Activated naive CD8-positive, alpha-beta T cell treated with anti-CD3 and anti-CD28 coated beads for 36 hours (primary cell): ENCODE results near the gene EME2. TPM values are rescaled to one million over a fixed set of nuclear protein-coding genes. Genes with fewer than 3 reads are reported as not detected.

Experiments
- DNase-seq: peaks from one replicate; pipeline ENCODE4 v3.0.0; 2021
- H3K27ac Mint-ChIP-seq: one replicate; pipeline ENCODE4 v1.8.0; 2022; ENCODE audit warnings: mild to moderate bottlenecking, moderate library complexity, mixed read lengths
- H3K27me3 Mint-ChIP-seq: one replicate; pipeline ENCODE4 v1.8.0; 2022; ENCODE audit warnings: mild to moderate bottlenecking, mixed read lengths
- H3K36me3 Mint-ChIP-seq: one replicate; pipeline ENCODE4 v1.8.0; 2021; ENCODE audit warnings: mild to moderate bottlenecking, mixed read lengths
- H3K4me1 Mint-ChIP-seq: one replicate; pipeline ENCODE4 v1.8.0; 2021; ENCODE audit warnings: mixed read lengths
- H3K4me3 Mint-ChIP-seq: one replicate; pipeline ENCODE4 v1.8.0; 2022; ENCODE audit warnings: mild to moderate bottlenecking, moderate library complexity, mixed read lengths
- H3K9me3 Mint-ChIP-seq: one replicate; pipeline ENCODE4 v1.8.0; 2022; ENCODE audit warnings: mixed read lengths
- total RNA-seq, 2 experiments: library from RNA; stranded (reverse); gene quantifications; one replicate each; pipeline ENCODE4 v1.2.3, GENCODE V29; 2021

The EME2 gene
- total RNA-seq, 2 experiments from 2014 or later, result 17.2 to 20.1 TPM

DNA sequence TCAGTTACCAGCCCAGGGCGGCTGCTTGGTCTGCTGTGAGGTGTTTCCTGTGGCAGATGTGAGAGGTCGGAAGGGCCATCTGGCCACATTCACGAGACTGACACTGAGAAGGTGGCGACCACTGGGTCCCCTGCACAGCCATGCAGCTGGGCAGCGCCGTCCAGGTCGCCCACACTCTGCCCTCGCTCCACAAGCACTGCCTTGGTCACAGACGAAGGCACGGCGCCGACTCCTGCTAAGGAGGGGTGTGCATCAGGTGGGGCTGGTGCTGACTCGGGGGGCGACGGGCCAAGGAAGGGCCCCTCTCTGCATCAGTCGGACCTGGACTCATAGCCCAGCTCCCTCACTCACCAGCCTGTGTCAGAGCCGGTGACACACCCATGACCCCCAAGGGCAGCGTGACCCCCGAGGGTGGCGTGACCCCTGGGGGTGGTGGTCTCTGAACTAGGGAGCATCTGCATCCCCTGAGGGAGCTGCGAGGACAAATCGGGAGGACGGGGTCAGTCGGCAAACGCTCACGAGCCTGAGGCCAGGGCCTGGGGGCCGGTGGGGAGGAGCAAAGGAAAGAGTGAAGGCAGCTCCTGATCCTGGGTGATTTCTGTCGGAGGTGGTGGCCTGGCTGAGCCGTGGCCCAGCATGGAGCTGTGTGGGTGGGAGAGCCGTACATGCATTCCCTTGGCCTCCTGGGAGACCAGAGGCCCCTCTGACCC lies 31.7 kb upstream of the EME2 start:
- Mint-ChIP-seq H3K27me3 (no peaks in the 10 kb centered on the region), H3K27ac (no peak overlapping the region), H3K36me3 (peaks cover 1% of the 10 kb centered on the region), H3K4me1 (no peaks in the 10 kb centered on the region), H3K4me3 (no peak overlapping the region), H3K9me3 (no peaks in the 10 kb centered on the region)
- DNase-seq, result no peak

DNA sequence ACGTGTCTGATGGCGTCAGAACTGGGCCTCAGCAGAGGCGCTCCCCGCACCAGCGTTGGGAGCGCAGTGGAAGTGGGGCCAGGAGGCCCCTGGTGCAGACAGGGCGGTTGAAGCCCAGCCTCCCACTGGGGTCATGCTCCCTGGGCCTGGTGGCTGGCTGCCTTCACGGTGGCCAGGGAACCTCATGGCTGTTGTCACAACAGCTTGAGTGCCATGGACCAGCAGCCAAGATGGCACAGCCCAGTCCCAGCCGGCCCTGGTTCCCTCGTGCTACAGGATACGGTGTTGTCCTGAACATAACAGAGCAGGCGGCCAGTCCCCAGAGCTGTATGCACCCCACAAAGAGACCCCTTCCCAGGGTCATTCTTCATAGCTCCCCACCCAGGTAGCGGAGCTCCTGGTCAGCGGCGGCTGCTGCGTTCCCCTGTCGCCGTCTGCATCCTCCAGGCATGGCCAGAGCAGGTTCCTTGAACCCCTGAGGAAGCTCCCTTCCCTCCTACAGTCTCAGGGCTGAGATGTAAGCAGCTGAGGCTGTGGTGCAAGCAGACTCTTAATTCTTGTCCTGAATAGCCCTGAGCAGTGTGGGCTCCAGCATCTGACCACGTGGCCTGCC lies 31.0 kb upstream of the EME2 start:
- peaks cover 1% of the 10 kb centered on the region for H3K36me3 Mint-ChIP-seq
- DNase-seq, result no peak
- H3K4me3 Mint-ChIP-seq, result no peak overlapping the region
- no peaks in the 10 kb centered on the region for H3K9me3 Mint-ChIP-seq
- H3K27ac Mint-ChIP-seq, result no peak overlapping the region
- no peaks in the 10 kb centered on the region for H3K4me1 Mint-ChIP-seq
- no peaks in the 10 kb centered on the region for H3K27me3 Mint-ChIP-seq

DNA sequence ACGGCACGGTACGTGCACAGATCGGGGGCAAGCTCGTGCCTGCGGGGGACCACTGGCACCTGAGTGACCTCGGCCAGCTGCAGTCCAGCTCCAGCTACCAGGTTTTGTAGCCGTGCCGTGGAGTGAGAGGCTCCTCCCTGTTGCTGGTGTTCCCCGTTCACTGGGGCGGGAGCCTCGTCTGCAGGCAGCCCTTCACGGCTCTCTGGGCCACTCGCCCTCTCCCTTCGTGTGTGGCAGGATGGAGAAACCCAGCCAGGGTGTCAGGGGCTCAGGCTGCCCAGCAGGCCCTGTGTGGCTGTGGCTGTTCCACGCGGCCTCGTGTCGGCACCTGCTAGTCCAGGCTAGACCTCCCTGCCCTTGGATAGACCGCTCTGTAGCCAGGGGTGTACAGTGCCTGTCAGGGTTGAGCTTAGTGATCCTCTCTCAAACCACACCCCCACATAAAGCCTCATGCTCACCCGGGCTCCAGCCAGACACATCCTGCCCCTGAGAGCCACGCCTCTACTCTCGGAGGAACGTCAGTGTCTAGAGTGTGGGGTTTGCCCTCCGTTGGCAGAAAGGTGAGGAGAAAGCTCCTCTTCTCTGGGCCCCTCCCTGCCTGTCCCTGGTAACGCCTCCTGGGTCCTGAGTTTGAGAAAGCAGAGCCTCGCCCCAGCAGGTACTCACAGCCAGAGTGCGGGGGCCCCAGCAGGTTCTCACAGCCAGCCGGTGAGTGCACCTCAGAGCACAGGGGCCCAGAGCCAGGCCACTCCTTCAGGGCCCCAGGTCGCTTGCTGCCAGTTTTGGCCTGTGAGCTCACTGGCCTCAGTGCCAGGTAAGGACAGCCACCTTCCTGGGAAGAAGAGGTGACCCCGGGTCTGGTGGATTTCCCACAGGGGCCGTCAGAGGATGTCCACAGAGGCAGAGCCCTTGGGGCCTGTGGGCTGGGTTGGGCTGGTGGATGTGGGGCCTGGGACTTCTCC lies 29.0 kb upstream of the EME2 start:
- H3K4me1 Mint-ChIP-seq, result no peaks in the 10 kb centered on the region

DNA sequence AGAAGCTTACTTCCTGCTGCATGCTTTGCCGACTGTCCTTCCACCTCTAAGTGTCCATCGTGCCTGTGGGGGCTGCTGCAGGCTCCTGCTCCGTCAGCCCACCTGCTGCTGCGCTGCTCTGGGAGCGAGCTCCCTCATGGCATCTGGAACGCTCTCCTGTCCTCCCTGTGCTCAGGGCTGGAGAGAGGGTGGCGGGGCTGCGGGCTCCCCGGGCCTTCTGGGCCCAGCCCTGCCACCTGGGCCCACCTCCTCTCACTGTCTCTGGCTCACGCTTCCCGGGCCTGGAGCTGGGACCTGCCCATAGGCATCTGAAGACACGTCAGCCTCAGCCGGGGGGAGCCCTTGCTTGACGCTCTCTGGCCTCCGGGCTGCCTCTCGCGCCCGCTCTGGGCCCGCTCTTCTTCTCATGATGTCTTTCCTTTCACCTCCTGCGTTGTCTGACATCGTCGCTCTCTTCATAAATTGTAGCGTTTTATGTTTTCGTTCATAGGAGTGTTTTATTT lies 28.2 kb upstream of the EME2 start:
- no peaks in the 10 kb centered on the region for H3K4me1 Mint-ChIP-seq
- H3K9me3 Mint-ChIP-seq, result no peaks in the 10 kb centered on the region
- no peak for DNase-seq
- H3K27ac Mint-ChIP-seq, result no peak overlapping the region
- H3K27me3 Mint-ChIP-seq, result no peaks in the 10 kb centered on the region
- H3K36me3 Mint-ChIP-seq, result peaks cover 1% of the 10 kb centered on the region
- H3K4me3 Mint-ChIP-seq, result no peak overlapping the region

More for the DNA sequence above, 29.0 kb upstream of the EME2 start:
- Mint-ChIP-seq H3K27ac (no peak overlapping the region), H3K9me3 (no peaks in the 10 kb centered on the region), H3K36me3 (peaks cover 1% of the 10 kb centered on the region), H3K4me3 (no peak overlapping the region), H3K27me3 (no peaks in the 10 kb centered on the region)
- DNase-seq, result no peak

GRCh38 chr16:1745181-1745899 lies 27.3 kb upstream of the EME2 start:
- H3K4me3 Mint-ChIP-seq, result no peak overlapping the region
- H3K27me3 Mint-ChIP-seq, result no peaks in the 10 kb centered on the region
- H3K4me1 Mint-ChIP-seq, result no peaks in the 10 kb centered on the region
- no peak for DNase-seq
- no peaks in the 10 kb centered on the region for H3K9me3 Mint-ChIP-seq
- H3K36me3 Mint-ChIP-seq, result peaks cover 1% of the 10 kb centered on the region
- H3K27ac Mint-ChIP-seq, result no peak overlapping the region

DNA sequence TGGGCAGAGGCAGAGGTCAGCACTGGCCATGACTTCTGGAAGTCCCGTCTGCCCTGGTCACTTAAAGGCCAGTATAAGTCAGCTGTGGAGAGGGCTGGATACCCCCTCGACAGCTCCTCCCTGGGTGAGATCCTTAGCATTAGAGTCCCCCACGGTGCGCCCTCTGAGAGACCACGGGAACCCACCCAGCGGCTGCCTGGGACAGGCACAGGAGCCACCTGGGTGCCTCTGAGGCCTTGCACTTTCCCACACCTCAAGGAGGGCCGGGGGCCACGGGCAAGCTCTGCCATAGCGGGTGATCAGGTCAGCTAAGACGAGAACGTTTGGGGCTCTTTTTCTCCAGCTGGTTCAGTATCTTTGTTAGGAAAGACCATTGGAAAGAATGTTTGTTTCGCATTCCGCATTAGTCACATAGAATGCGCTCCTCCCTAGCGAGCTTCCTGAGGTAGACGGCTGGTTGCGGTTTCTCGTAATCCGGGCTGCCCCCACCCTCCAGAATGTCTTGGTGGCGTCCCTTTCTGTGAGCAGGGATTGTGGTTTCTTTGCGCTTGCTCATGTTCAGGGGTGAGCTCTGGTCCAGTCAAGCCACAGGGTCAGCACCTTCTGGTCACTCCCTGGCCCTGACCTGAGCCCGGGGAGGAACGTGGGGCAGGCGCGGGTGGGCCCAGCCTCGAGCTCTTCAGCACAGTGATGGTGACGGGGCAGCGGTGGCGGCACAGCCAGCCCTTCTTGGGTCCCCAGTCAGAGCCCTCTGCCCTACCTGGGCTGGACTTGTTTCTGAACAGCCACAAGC lies 26.5 kb upstream of the EME2 start:
- Mint-ChIP-seq H3K27ac (no peak overlapping the region), H3K4me3 (no peak overlapping the region), H3K4me1 (no peaks in the 10 kb centered on the region), H3K9me3 (no peaks in the 10 kb centered on the region), H3K27me3 (no peaks in the 10 kb centered on the region), H3K36me3 (peaks cover 1% of the 10 kb centered on the region)
- no peak for DNase-seq

DNA sequence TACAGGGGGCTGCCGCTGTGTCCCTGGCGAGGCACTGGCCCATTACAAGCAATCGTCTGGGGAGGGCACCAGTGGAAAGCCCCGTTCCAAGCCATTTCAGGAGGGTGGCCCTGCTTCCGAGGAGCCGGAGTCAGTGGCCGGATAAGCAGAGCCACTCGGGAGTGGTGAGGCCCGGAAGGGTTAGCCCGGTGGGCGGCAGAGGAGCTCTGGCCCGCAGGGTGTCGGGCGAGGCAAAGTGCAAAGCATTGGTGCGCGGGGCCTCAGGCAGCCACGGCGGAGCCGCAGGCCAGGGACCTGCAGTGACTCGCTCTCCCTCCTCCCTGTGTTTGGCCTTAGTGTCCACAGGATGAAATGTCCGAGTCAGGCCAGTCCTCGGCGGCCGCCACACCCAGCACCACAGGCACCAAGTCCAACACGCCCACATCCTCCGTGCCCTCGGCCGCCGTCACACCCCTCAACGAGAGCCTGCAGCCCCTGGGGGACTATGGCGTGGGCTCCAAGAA lies 25.9 kb upstream of the EME2 start:
- H3K27me3 Mint-ChIP-seq, result no peaks in the 10 kb centered on the region
- H3K9me3 Mint-ChIP-seq, result no peaks in the 10 kb centered on the region
- H3K36me3 Mint-ChIP-seq, result peaks cover 1% of the 10 kb centered on the region
- H3K27ac Mint-ChIP-seq, result no peak overlapping the region
- H3K4me3 Mint-ChIP-seq, result no peak overlapping the region
- DNase-seq, result no peak
- H3K4me1 Mint-ChIP-seq, result no peaks in the 10 kb centered on the region

GRCh38 chr16:1747934-1748333 lies 24.7 kb upstream of the EME2 start:
- Mint-ChIP-seq H3K27ac (no peak overlapping the region), H3K4me3 (no peak overlapping the region), H3K27me3 (no peaks in the 10 kb centered on the region), H3K9me3 (no peaks in the 10 kb centered on the region), H3K36me3 (peaks cover 1% of the 10 kb centered on the region), H3K4me1 (no peaks in the 10 kb centered on the region)
- no peak for DNase-seq

GRCh38 chr16:1749152-1750117 lies 23.2 kb upstream of the EME2 start:
- DNase-seq, result no peak
- H3K36me3 Mint-ChIP-seq, result peaks cover 1% of the 10 kb centered on the region
- no peak overlapping the region for H3K4me3 Mint-ChIP-seq
- no peaks in the 10 kb centered on the region for H3K4me1 Mint-ChIP-seq
- no peak overlapping the region for H3K27ac Mint-ChIP-seq
- no peaks in the 10 kb centered on the region for H3K9me3 Mint-ChIP-seq
- no peaks in the 10 kb centered on the region for H3K27me3 Mint-ChIP-seq

- H3K36me3 Mint-ChIP-seq, result peaks cover 6% of the 10 kb centered on the region
- H3K9me3 Mint-ChIP-seq, result no peaks in the 10 kb centered on the region
- no peak overlapping the region for H3K4me3 Mint-ChIP-seq
Observed at GRCh38 chr16:1751946-1752345, 20.7 kb upstream of the EME2 start.

DNA sequence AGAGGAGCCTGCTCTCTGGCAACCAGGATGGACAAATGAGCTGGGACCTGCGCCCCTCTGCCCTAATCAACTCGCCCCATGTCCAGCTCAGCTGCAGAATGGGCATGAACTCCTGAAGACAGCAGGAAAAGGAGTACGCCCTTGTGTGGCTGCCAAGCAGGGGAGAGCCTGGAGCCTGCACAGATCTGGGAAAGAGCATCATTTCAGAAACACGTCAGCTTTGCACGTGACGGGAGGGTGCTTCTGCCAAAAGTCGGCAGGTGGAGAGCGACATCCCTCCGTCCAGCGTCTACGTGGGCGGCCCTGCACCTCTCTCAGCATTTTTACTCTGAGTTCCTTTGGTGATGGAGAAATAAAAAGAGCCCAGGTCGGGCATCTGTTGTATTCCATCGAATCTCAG lies 19.8 kb upstream of the EME2 start:
- peaks cover 6% of the 10 kb centered on the region for H3K36me3 Mint-ChIP-seq
- H3K4me1 Mint-ChIP-seq, result peaks cover 10% of the 10 kb centered on the region
- H3K9me3 Mint-ChIP-seq, result no peaks in the 10 kb centered on the region
- no peak overlapping the region for H3K4me3 Mint-ChIP-seq
- H3K27ac Mint-ChIP-seq, result no peak overlapping the region
- DNase-seq, result no peak
- H3K27me3 Mint-ChIP-seq, result no peaks in the 10 kb centered on the region

More at GRCh38 chr16:1751946-1752345, 20.7 kb upstream of the EME2 start:
- Mint-ChIP-seq H3K4me1 (peaks cover 4% of the 10 kb centered on the region), H3K27me3 (no peaks in the 10 kb centered on the region), H3K27ac (no peak overlapping the region)
- DNase-seq, result no peak

DNA sequence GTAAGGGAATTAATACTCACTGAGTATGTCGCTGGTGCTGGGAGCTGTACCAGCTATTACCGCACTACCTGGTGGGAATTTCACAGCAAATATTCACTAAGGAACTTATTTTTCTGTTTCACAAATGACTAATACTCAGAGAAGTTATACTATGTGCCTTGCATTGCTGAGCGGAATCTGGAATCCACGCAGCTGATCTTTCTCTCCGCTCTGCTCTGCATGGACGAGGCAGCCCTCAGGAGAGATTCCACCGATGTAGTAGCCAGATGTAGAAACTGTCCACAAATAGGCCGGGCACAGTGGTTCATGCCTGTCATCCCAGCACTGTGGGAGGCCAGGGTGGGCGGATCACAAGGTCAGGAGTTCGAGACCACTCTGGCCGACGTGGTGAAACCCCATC lies 18.4 kb upstream of the EME2 start:
- Mint-ChIP-seq H3K4me1 (peaks cover 10% of the 10 kb centered on the region), H3K4me3 (no peak overlapping the region), H3K9me3 (no peaks in the 10 kb centered on the region), H3K27me3 (no peaks in the 10 kb centered on the region), H3K27ac (no peak overlapping the region), H3K36me3 (peaks cover 6% of the 10 kb centered on the region)
- no peak for DNase-seq
